GM12878 (cell line): ENCODE data around the gene SLC12A7.

Experiments used
- CREB1 ChIP-seq: IDR thresholded peaks from 2 replicates; pipeline ENCODE4 v1.6.1; 2012; ENCODE audit warnings: low read depth, mild to moderate bottlenecking, inconsistent platforms
- EP300 ChIP-seq, 2 experiments: fragments of 150-350 bp in 1 of 2; IDR thresholded peaks; 2 replicates each; pipeline ENCODE4 v1.6.1; 2011 to 2012; ENCODE audit warnings: low read depth in 2 of 2, low read length in 2 of 2, borderline replicate concordance in 1 of 2, improper control_type of control experiment in 1 of 2, inconsistent platforms in 1 of 2; ENCODE audit not compliant: control insufficient read depth in 1 of 2
- MXI1 ChIP-seq: fragments of 150-350 bp; IDR thresholded peaks from 2 replicates; pipeline ENCODE4 v1.6.1; 2011; ENCODE audit warnings: low read depth, mild to moderate bottlenecking, inconsistent platforms, low read length, improper control_type of control experiment
- MYC ChIP-seq: IDR thresholded peaks from 2 replicates; pipeline ENCODE4 v1.6.1; 2011; ENCODE audit warnings: mild to moderate bottlenecking, low read length, moderate library complexity, inconsistent platforms; ENCODE audit not compliant: insufficient read depth, insufficient replicate concordance, insufficient read length, severe bottlenecking
- NR2C1 ChIP-seq: fragments of 450-650 bp; IDR thresholded peaks from 2 replicates; pipeline ENCODE4 v1.6.1; 2017; ENCODE audit warnings: antibody characterized with exemption, mild to moderate bottlenecking, moderate library complexity
- POLR2A ChIP-seq: IDR thresholded peaks from 2 replicates; pipeline ENCODE4 v1.6.1; 2011; ENCODE audit warnings: low read depth, mild to moderate bottlenecking, low read length
- POLR2AphosphoS5 ChIP-seq: IDR thresholded peaks from 2 replicates; pipeline ENCODE4 v1.6.1; 2011; ENCODE audit warnings: mild to moderate bottlenecking, low read length, inconsistent platforms
- RFX5 ChIP-seq: IDR thresholded peaks from 2 replicates; pipeline ENCODE4 v1.6.1; 2011; ENCODE audit warnings: low read depth, low read length, improper control_type of control experiment
- SMC3 ChIP-seq: IDR thresholded peaks from 2 replicates; pipeline ENCODE4 v1.6.1; 2011; ENCODE audit warnings: low read length, improper control_type of control experiment, borderline replicate concordance
- STAT3 ChIP-seq: IDR thresholded peaks from 2 replicates; pipeline ENCODE4 v1.6.1; 2011; ENCODE audit warnings: low read depth, low read length, improper control_type of control experiment
- TCF12 ChIP-seq: IDR thresholded peaks from 2 replicates; pipeline ENCODE4 v1.6.1; 2011; ENCODE audit warnings: low read depth, mild to moderate bottlenecking, low read length
- TF ChIP-seq, protein P1 (sequence below): fragments of 450-650 bp; IDR thresholded peaks from 2 replicates; pipeline ENCODE4 v1.6.1; 2016; ENCODE audit warnings: mild to moderate bottlenecking
- TF ChIP-seq, protein P2 (sequence below): fragments of 450-650 bp; IDR thresholded peaks from 2 replicates; pipeline ENCODE4 v1.6.1; 2017; ENCODE audit warnings: antibody characterized with exemption, mild to moderate bottlenecking, moderate library complexity
- TF ChIP-seq, protein P3 (sequence below), 3 experiments: IDR thresholded peaks in 2 of 3; conservative IDR thresholded peaks in 1 of 3; 2 replicates each; pipeline ENCODE4 v1.5.1; 2011; ENCODE audit warnings: low read depth in 3 of 3, low read length in 3 of 3, mild to moderate bottlenecking in 3 of 3, control low read depth in 2 of 3, moderate library complexity in 2 of 3, inconsistent platforms in 1 of 3, mixed read lengths in 1 of 3; ENCODE audit not compliant: control insufficient read depth in 2 of 3, insufficient read depth in 1 of 3; ENCODE audit errors: extremely low read depth in 1 of 3

DNA sequence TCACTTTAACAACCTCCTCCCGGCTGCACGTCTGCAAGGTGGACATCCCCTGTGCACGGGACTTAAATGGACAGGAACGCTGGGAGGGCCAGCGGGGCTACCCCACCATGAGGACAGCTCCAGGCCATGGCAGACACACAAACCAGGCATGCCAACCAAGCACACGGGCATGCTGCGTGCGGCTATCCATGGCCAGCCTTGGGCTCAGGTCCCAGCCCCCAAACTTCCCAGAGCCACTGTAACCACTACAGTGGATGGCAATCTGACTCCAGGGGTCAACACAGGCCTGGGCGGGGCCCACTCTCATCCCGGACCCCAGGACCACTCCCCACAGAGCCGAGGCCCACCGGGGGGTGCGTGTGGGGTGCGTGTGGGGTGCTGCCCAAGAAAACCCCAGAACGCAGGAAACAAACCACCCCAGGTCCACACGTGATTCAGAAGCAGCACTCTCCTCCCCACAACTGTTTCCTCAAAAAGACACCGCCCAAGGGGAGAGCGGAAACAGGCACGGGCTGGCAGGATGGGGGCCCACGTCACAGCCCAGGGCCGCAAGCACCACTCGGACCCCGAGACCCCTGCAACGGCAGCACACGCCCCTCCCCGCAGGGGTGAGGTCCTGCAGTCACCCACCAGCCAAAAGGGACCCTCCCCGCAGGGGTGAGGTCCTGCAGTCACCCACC, 7.4 kb downstream of the SLC12A7 start:
- TF ChIP-seq STAT3 (no peak), MYC (no peak), MXI1 (no peak), RFX5 (no peak), NR2C1 (no peak), POLR2AphosphoS5 (no peak), POLR2A (no peak; the same call in 1 of the 2 replicates), TCF12 (no peak), EP300 (IDR thresholded peaks at IDR 0.05; ENCODE audit: borderline replicate concordance in 1 of 2, control insufficient read depth in 1 of 2, low read depth in 2 of 2, low read length in 2 of 2) (no peak), SMC3 (no peak), CREB1 (no peak)
- TF ChIP-seq, protein P1, sequence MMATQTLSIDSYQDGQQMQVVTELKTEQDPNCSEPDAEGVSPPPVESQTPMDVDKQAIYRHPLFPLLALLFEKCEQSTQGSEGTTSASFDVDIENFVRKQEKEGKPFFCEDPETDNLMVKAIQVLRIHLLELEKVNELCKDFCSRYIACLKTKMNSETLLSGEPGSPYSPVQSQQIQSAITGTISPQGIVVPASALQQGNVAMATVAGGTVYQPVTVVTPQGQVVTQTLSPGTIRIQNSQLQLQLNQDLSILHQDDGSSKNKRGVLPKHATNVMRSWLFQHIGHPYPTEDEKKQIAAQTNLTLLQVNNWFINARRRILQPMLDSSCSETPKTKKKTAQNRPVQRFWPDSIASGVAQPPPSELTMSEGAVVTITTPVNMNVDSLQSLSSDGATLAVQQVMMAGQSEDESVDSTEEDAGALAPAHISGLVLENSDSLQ: no peak
- TF ChIP-seq, protein P2, sequence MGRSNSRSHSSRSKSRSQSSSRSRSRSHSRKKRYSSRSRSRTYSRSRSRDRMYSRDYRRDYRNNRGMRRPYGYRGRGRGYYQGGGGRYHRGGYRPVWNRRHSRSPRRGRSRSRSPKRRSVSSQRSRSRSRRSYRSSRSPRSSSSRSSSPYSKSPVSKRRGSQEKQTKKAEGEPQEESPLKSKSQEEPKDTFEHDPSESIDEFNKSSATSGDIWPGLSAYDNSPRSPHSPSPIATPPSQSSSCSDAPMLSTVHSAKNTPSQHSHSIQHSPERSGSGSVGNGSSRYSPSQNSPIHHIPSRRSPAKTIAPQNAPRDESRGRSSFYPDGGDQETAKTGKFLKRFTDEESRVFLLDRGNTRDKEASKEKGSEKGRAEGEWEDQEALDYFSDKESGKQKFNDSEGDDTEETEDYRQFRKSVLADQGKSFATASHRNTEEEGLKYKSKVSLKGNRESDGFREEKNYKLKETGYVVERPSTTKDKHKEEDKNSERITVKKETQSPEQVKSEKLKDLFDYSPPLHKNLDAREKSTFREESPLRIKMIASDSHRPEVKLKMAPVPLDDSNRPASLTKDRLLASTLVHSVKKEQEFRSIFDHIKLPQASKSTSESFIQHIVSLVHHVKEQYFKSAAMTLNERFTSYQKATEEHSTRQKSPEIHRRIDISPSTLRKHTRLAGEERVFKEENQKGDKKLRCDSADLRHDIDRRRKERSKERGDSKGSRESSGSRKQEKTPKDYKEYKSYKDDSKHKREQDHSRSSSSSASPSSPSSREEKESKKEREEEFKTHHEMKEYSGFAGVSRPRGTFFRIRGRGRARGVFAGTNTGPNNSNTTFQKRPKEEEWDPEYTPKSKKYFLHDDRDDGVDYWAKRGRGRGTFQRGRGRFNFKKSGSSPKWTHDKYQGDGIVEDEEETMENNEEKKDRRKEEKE: no peak
- TF ChIP-seq, protein P3, sequence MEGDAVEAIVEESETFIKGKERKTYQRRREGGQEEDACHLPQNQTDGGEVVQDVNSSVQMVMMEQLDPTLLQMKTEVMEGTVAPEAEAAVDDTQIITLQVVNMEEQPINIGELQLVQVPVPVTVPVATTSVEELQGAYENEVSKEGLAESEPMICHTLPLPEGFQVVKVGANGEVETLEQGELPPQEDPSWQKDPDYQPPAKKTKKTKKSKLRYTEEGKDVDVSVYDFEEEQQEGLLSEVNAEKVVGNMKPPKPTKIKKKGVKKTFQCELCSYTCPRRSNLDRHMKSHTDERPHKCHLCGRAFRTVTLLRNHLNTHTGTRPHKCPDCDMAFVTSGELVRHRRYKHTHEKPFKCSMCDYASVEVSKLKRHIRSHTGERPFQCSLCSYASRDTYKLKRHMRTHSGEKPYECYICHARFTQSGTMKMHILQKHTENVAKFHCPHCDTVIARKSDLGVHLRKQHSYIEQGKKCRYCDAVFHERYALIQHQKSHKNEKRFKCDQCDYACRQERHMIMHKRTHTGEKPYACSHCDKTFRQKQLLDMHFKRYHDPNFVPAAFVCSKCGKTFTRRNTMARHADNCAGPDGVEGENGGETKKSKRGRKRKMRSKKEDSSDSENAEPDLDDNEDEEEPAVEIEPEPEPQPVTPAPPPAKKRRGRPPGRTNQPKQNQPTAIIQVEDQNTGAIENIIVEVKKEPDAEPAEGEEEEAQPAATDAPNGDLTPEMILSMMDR (IDR thresholded peaks at IDR 0.05 in 2 of 3, conservative IDR thresholded peaks at IDR 0.05 in 1 of 3; ENCODE audit: control insufficient read depth in 2 of 3, extremely low read depth in 1 of 3, insufficient read depth in 1 of 3, low read depth in 3 of 3, low read length in 3 of 3): no peak
